PC-9 (cell line): ENCODE results near the gene ADD3. TPM values are rescaled to one million over a fixed set of nuclear protein-coding genes. Genes with fewer than 3 reads are reported as not detected.

Experiments used
- Bru-seq: library from RNA; stranded (reverse); fragments of 400-500 nt; gene quantifications from one replicate; lab custom pipeline; 2021; lab: Mats Ljungman, UMichigan
- BruChase-seq, 2 experiments: library from RNA; stranded (reverse); fragments of 400-500 nt; gene quantifications; one replicate each; lab custom pipeline; 2021; lab: Mats Ljungman, UMichigan
- BruUV-seq: library from RNA; stranded (reverse); fragments of 400-500 nt; replicated peaks from 2 replicates; lab custom pipeline; 2021; lab: Mats Ljungman, UMichigan
- CTCF ChIA-PET: fragments of 300-600 bp; sonication (Branson Sonifier 250); formaldehyde crosslinking; loops from one replicate; lab custom pipeline; 2022; ENCODE audit warnings: antibody characterized with exemption; lab: Charles Lee
- POLR2A ChIA-PET: fragments of 300-600 bp; sonication (Branson Sonifier 250); formaldehyde crosslinking; loops from one replicate; lab custom pipeline; 2022; ENCODE audit warnings: antibody characterized with exemption; ENCODE audit not compliant: unreplicated experiment; lab: Charles Lee
- DNase-seq, 2 experiments: peaks; one replicate each; pipeline versions ENCODE4 v3.0.0 to v3.0.0-alpha.2; 2015 to 2022; ENCODE audit warnings: mixed read lengths in 1 of 2
- H2AFZ ChIP-seq: fragments of 200-600 bp; sonication (generic); 2 replicates; pipeline ENCODE4 v1.8.1; 2017; ENCODE audit warnings: antibody characterized with exemption
- H3F3A ChIP-seq: fragments of 200-600 bp; sonication (generic); 2 replicates; pipeline ENCODE4 v1.8.1; 2017; ENCODE audit warnings: antibody characterized with exemption, mild to moderate bottlenecking, low read depth; ENCODE audit not compliant: insufficient read depth
- H3K27ac ChIP-seq: fragments of 200-600 bp; sonication (generic); 2 replicates; pipeline ENCODE4 v1.6.1; 2016; ENCODE audit warnings: mixed run types
- H3K27me3 ChIP-seq: fragments of 200-600 bp; sonication (generic); 2 replicates; pipeline ENCODE4 v1.6.1; 2016; ENCODE audit warnings: low read depth, mixed run types; ENCODE audit not compliant: insufficient read depth
- H3K36me3 ChIP-seq: fragments of 200-600 bp; sonication (generic); 2 replicates; pipeline ENCODE4 v1.6.1; 2016; ENCODE audit warnings: low read depth, mixed run types
- H3K4me1 ChIP-seq: fragments of 200-600 bp; sonication (generic); replicated peaks from 2 replicates; pipeline ENCODE4 v1.6.1; 2016; ENCODE audit warnings: mixed run types; ENCODE audit not compliant: insufficient read depth
- H3K4me2 ChIP-seq: fragments of 200-600 bp; sonication (generic); 2 replicates; pipeline ENCODE4 v1.6.1; 2017; ENCODE audit warnings: mixed run types
- H3K4me3 ChIP-seq: fragments of 200-600 bp; sonication (generic); 2 replicates; pipeline ENCODE4 v1.6.1; 2016; ENCODE audit warnings: mixed run types
- H3K79me2 ChIP-seq: fragments of 200-600 bp; sonication (generic); 2 replicates; pipeline ENCODE4 v1.6.1; 2017; ENCODE audit warnings: low read depth, mixed run types
- H3K9me2 ChIP-seq: fragments of 200-600 bp; sonication (generic); 2 replicates; pipeline ENCODE4 v1.8.1; 2017; ENCODE audit warnings: mild to moderate bottlenecking; ENCODE audit not compliant: insufficient read depth
- H3K9me3 ChIP-seq: fragments of 200-600 bp; sonication (generic); 2 replicates; pipeline ENCODE4 v1.8.1; 2016; ENCODE audit warnings: low read depth; ENCODE audit not compliant: insufficient read depth
- H4K20me1 ChIP-seq: fragments of 200-600 bp; sonication (generic); 2 replicates; pipeline ENCODE4 v1.8.1; 2017; ENCODE audit not compliant: insufficient read depth
- CTCF ChIP-seq: fragments of 200-600 bp; sonication (generic); conservative IDR thresholded peaks from 2 replicates; pipeline ENCODE4 v1.6.1; 2017; ENCODE audit warnings: mixed run types, antibody characterized with exemption, mild to moderate bottlenecking, moderate library complexity
- EZH2 ChIP-seq: fragments of 200-600 bp; sonication (generic); IDR thresholded peaks from 2 replicates; pipeline ENCODE4 v1.8.0; 2017; ENCODE audit warnings: antibody characterized with exemption, low read depth
- intact Hi-C: fragments of 100-400 bp; cut with micrococcal nuclease; formaldehyde crosslinking; loops from one replicate; pipeline ENCODE4 v1.10.0; 2022; ENCODE audit not compliant: unreplicated experiment
- long read RNA-seq: library from polyadenylated mRNA; stranded (forward); transcript quantifications from one replicate; pipeline ENCODE4 v2.0.0, GENCODE V29; 2022
- total RNA-seq: library from RNA; stranded (reverse); gene quantifications from 2 replicates; pipeline ENCODE4 v1.2.3, GENCODE V29; 2021

Gene ADD3
- total RNA-seq (61.7 and 77.7 TPM in 2 replicates), Bru-seq, nascent RNA (percentile 80 among the genes with signal in this experiment), BruChase-seq, experiment 1, labeled RNA remaining after a 2-hour chase (percentile 73 among the genes with signal in this experiment), BruChase-seq, experiment 2, labeled RNA remaining after a 6-hour chase (percentile 71 among the genes with signal in this experiment)
- long read RNA-seq, full-length matches to known transcripts = 65 of 89 reads
- long read RNA-seq, partial matches to known transcripts = 7 of 89 reads
- long read RNA-seq, other reads (novel, unspliced or antisense) = 17 of 89 reads

GRCh38 chr10:110007701-110008517, at the start of gene ADD3:
Gene ADD3, plus strand, starts transcription at chr10:110007984. Its CDS starts 92,670 bp downstream, at chr10:110100654.
- no peaks in the 10 kb centered on the region; the same call in 1 of the 2 replicates for H3K9me2 ChIP-seq
- H3K79me2 ChIP-seq = peaks cover 38% of the 10 kb centered on the region
- H3F3A ChIP-seq = peaks cover 5% of the 10 kb centered on the region; the same call in 1 of the 2 replicates
- no peak for TF ChIP-seq EZH2
- TF ChIP-seq CTCF = no peak
- H4K20me1 ChIP-seq = no peaks in the 10 kb centered on the region
- intact Hi-C loops = loop anchor here (2.0 to 10.0 kb wide), 6 partner anchors 61 to 199 kb away; partner anchors contain the start of gene MXI1
- CTCF ChIA-PET = interaction anchor here (0.6 kb wide), 1 partner anchor 119 kb away, joined by 3 read pairs; no protein-coding TSS in a partner anchor
- BruUV-seq = no TSS peak
- peak within 1 kb of the TSS; percentile 91 for H3K4me3 ChIP-seq
- peak within 1 kb of the TSS; percentile 91 for H2AFZ ChIP-seq
- H3K9me3 ChIP-seq = no peaks in the 10 kb centered on the region; the same call in 1 of the 2 replicates
- H3K4me1 ChIP-seq = peaks cover 36% of the 10 kb centered on the region
- H3K4me2 ChIP-seq = peak within 1 kb of the TSS; percentile 100
- no peaks in the 10 kb centered on the region for H3K27me3 ChIP-seq
- H3K36me3 ChIP-seq = no peaks in the 10 kb centered on the region
- POLR2A ChIA-PET = no interaction called here
- peak; percentile 49 to 79 for DNase-seq
- no peak within 1 kb of the TSS for H3K27ac ChIP-seq

- CTCF ChIA-PET = no interaction called here
- no peak for DNase-seq
Measured at GRCh38 chr10:109958059-109958458, 49.7 kb upstream of the ADD3 start.

More at GRCh38 chr10:109958059-109958458, 49.7 kb upstream of the ADD3 start:
- no peaks in the 10 kb centered on the region for H4K20me1 ChIP-seq
- no peaks in the 10 kb centered on the region for H3F3A ChIP-seq
- no peaks in the 10 kb centered on the region for H3K27me3 ChIP-seq
- POLR2A ChIA-PET = no interaction called here
- TF ChIP-seq CTCF (no peak), EZH2 (no peak)
- no peak overlapping the region for H3K4me2 ChIP-seq
- intact Hi-C loops = loop anchor here (5.0 kb wide), 1 partner anchor 76 kb away; no protein-coding TSS in a partner anchor
- no peaks in the 10 kb centered on the region for H3K9me2 ChIP-seq
- no peak overlapping the region for H3K27ac ChIP-seq
- no peaks in the 10 kb centered on the region for H3K36me3 ChIP-seq
- no peak overlapping the region for H3K4me3 ChIP-seq
- H3K4me1 ChIP-seq = peaks cover 5% of the 10 kb centered on the region; the same call in 1 of the 2 replicates
- H2AFZ ChIP-seq = no peak overlapping the region
- no peaks in the 10 kb centered on the region for H3K79me2 ChIP-seq
- BruUV-seq = no TSS peak
- H3K9me3 ChIP-seq = no peaks in the 10 kb centered on the region
